ENCODE results near the gene STK24.
"Not testable (repeated sequence)": the region's sequence is repeated elsewhere in the genome, so short reads cannot be mapped to it uniquely, and the experiment has no call there.

STK24 gene

DNA sequence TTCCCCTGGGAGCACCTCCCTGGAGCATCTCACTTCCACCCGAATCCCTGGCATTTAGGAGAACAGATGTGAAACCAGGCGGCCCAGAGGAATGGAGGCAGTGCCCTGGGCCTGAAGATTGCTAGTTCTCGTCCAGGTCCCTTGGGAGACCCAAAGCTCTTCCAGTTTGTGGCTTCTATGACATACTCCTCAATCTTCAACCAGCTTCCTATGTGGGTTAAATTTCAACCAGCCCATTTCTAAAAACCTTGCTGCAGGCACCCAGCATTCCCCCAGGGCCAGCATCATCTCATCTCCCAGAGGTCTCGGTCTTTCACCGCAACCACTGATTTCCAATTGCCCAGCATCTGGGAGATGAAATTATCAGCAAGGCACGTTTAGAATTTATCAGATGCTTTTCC, 46.0 kb upstream of the STK24 start:
- Histone ChIP-seq H3K9me2 (replicated peaks; ENCODE audit: low read depth, low read length) (no peaks in the 10 kb centered on the region), H3F3A (ENCODE audit: low read depth) (no peaks in the 10 kb centered on the region), H3K79me2 (ENCODE audit: insufficient read depth, low read length) (no peaks in the 10 kb centered on the region), H3K9ac (ENCODE audit: low read depth, low read length, poor library complexity, severe bottlenecking) (no peak overlapping the region), H3K36me3 (ENCODE audit: insufficient read depth, low read length) (no peaks in the 10 kb centered on the region), H2AFZ (ENCODE audit: low read length) (no peak overlapping the region), H3K4me2 (ENCODE audit: low read depth, low read length, poor library complexity, severe bottlenecking) (no peak overlapping the region), H3K4me3 (ENCODE audit: low read length, poor library complexity, severe bottlenecking) (no peak overlapping the region), H3K9me3 (ENCODE audit: insufficient read depth, low read depth, low read length) (no peaks in the 10 kb centered on the region), H3K27me3 (ENCODE audit: insufficient read depth, low read length, poor library complexity, severe bottlenecking) (no peaks in the 10 kb centered on the region), H4K20me1 (ENCODE audit: insufficient read depth, low read length, poor library complexity, severe bottlenecking) (no peaks in the 10 kb centered on the region), H3K4me1 (ENCODE audit: insufficient read depth, low read length, poor library complexity, severe bottlenecking) (no peaks in the 10 kb centered on the region)
- TF ChIP-seq EZH2phosphoT487 (IDR thresholded peaks at IDR 0.05; ENCODE audit: borderline replicate concordance) (no peak), CTCF (conservative IDR thresholded peaks at IDR 0.05; ENCODE audit: low read length) (no peak)

GRCh38 chr13:98619556-98619955, 42.6 kb upstream of the STK24 start:
- Histone ChIP-seq H3K9ac (ENCODE audit: low read depth, low read length, poor library complexity, severe bottlenecking) (no peak overlapping the region), H3F3A (ENCODE audit: low read depth) (no peaks in the 10 kb centered on the region), H3K9me2 (replicated peaks; ENCODE audit: low read depth, low read length) (no peaks in the 10 kb centered on the region), H3K4me2 (ENCODE audit: low read depth, low read length, poor library complexity, severe bottlenecking) (no peak overlapping the region), H3K36me3 (ENCODE audit: insufficient read depth, low read length) (no peaks in the 10 kb centered on the region), H3K79me2 (ENCODE audit: insufficient read depth, low read length) (no peaks in the 10 kb centered on the region), H3K4me1 (ENCODE audit: insufficient read depth, low read length, poor library complexity, severe bottlenecking) (no peaks in the 10 kb centered on the region), H3K27me3 (ENCODE audit: insufficient read depth, low read length, poor library complexity, severe bottlenecking) (no peaks in the 10 kb centered on the region), H4K20me1 (ENCODE audit: insufficient read depth, low read length, poor library complexity, severe bottlenecking) (no peaks in the 10 kb centered on the region), H2AFZ (ENCODE audit: low read length) (no peak overlapping the region), H3K9me3 (ENCODE audit: insufficient read depth, low read depth, low read length) (no peaks in the 10 kb centered on the region), H3K4me3 (ENCODE audit: low read length, poor library complexity, severe bottlenecking) (no peak overlapping the region)
- TF ChIP-seq EZH2phosphoT487 (IDR thresholded peaks at IDR 0.05; ENCODE audit: borderline replicate concordance), result no peak
- TF ChIP-seq CTCF (conservative IDR thresholded peaks at IDR 0.05; ENCODE audit: low read length), result no peak

GRCh38 chr13:98615595-98615994, 38.7 kb upstream of the STK24 start:
- H3K4me3 ChIP-seq (ENCODE audit: low read length, poor library complexity, severe bottlenecking); H3K27me3 ChIP-seq (ENCODE audit: insufficient read depth, low read length, poor library complexity, severe bottlenecking); H3K9me3 ChIP-seq (ENCODE audit: insufficient read depth, low read depth, low read length); H3K79me2 ChIP-seq (ENCODE audit: insufficient read depth, low read length); H3K36me3 ChIP-seq (ENCODE audit: insufficient read depth, low read length); H3K9ac ChIP-seq (ENCODE audit: low read depth, low read length, poor library complexity, severe bottlenecking); H4K20me1 ChIP-seq (ENCODE audit: insufficient read depth, low read length, poor library complexity, severe bottlenecking); H3K4me2 ChIP-seq (ENCODE audit: low read depth, low read length, poor library complexity, severe bottlenecking); H3K4me1 ChIP-seq (ENCODE audit: insufficient read depth, low read length, poor library complexity, severe bottlenecking); H2AFZ ChIP-seq (ENCODE audit: low read length); H3F3A ChIP-seq (ENCODE audit: low read depth); H3K9me2 ChIP-seq (replicated peaks; ENCODE audit: low read depth, low read length): not testable (repeated sequence)

DNA sequence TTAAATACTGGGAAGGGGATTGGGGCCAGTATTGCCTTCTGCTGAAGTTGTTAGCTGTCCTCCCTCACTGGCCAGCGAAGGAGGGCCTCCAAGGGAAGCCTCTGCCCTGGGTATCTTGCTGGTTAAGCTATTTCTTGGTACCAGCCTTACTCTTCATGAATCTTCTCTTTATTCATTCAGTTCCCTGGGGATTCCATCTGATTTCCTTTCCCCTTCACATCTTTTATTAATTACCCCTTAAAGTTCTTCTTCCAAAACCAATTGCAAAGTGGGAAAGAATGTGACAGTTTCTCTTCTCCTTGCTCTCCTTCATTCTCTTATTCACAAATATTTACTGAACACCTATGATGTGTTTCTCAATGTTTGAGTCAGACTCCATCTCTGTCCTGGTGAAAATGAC, 36.7 kb upstream of the STK24 start:
- no peak overlapping the region for H3K4me3 ChIP-seq (ENCODE audit: low read length, poor library complexity, severe bottlenecking)
- H4K20me1 ChIP-seq (ENCODE audit: insufficient read depth, low read length, poor library complexity, severe bottlenecking), result no peaks in the 10 kb centered on the region
- TF ChIP-seq CTCF (conservative IDR thresholded peaks at IDR 0.05; ENCODE audit: low read length), result no peak
- TF ChIP-seq EZH2phosphoT487 (IDR thresholded peaks at IDR 0.05; ENCODE audit: borderline replicate concordance), result no peak
- H3K9me3 ChIP-seq (ENCODE audit: insufficient read depth, low read depth, low read length), result no peaks in the 10 kb centered on the region
- no peaks in the 10 kb centered on the region for H3F3A ChIP-seq (ENCODE audit: low read depth)
- no peaks in the 10 kb centered on the region for H3K36me3 ChIP-seq (ENCODE audit: insufficient read depth, low read length)
- no peaks in the 10 kb centered on the region for H3K27me3 ChIP-seq (ENCODE audit: insufficient read depth, low read length, poor library complexity, severe bottlenecking)
- no peak overlapping the region for H2AFZ ChIP-seq (ENCODE audit: low read length)
- H3K79me2 ChIP-seq (ENCODE audit: insufficient read depth, low read length), result no peaks in the 10 kb centered on the region
- H3K4me2 ChIP-seq (ENCODE audit: low read depth, low read length, poor library complexity, severe bottlenecking), result no peak overlapping the region
- H3K4me1 ChIP-seq (ENCODE audit: insufficient read depth, low read length, poor library complexity, severe bottlenecking), result no peaks in the 10 kb centered on the region
- H3K9me2 ChIP-seq (replicated peaks; ENCODE audit: low read depth, low read length), result no peaks in the 10 kb centered on the region
- H3K9ac ChIP-seq (ENCODE audit: low read depth, low read length, poor library complexity, severe bottlenecking), result no peak overlapping the region

Data from Loucy (cell line).